ENCODE results near the gene STAM.

Gene STAM

DNA sequence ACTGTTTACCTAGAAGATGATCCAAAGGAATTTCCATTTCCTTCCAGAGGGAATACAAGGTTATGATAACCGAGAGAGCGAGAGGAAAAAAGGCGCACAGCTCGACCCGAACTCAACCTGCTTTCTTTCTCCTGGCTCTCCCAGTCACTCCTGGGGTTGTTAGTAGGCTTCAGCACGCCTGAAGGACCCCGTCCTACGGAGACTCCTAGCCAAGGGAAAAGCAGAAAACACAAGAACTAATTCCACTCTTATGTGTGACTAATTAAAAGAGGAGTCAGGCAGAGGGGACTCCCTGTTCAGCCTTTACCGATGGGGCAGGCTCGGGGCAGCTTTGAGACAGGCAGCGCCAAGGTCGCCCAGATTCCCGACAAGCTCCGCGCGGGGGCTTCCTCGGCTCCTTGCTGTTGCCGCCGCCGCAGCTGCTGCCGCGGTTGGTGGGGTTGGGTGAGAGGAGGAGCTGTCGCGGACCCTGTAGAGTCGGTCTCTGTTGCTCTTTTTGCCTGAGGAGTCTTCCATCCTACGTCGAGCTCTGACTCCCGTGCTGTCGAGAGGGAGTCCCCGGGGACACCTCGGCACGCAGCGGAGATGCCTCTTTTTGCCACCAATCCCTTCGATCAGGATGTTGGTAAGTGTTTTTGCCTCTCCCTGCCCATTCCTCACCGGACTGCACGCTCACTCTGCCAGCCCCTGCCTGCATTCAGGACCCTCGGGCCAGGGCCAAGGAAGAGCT lies at the start of gene STAM:
STAM (plus strand) TSS at position 397 of the 730 bp plus-strand sequence; CDS start at position 586, 189 bp downstream.
- Mint-ChIP-seq H3K4me1 (ENCODE audit: low read depth) (peaks cover 38% of the 10 kb centered on the region), H3K36me3 (ENCODE audit: low read depth) (peaks cover 34% of the 10 kb centered on the region), H3K9me3 (no peaks in the 10 kb centered on the region), H3K27me3 (ENCODE audit: low read depth) (no peaks in the 10 kb centered on the region), H3K27ac (peak within 1 kb of the TSS; percentile 100), H3K4me3 (peak within 1 kb of the TSS; percentile 95)
- DNase-seq (ENCODE audit: low spot score): peak; percentile 89

DNA sequence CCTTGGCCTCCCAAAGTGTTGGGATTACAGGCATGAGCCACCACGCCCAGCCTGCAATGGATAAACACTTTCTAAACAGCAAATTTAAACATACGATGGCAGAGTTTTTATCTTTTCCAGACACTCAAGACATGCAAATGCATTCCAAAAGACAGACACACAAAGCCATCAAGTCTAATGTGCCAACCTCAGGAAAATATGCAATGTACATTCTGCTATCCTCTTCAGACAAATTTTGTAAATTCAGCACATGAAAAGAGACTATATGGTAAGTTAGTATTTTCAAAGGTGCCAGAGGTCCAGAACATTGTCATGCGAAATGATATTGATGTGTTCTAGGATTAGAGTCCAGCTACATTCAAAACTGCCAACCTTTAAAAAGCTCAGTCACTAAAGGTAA lies 46.6 kb upstream of the STAM start:
- Mint-ChIP-seq H3K27ac (no peak overlapping the region), H3K36me3 (ENCODE audit: low read depth) (no peaks in the 10 kb centered on the region), H3K27me3 (ENCODE audit: low read depth) (peaks cover 3% of the 10 kb centered on the region), H3K9me3 (no peaks in the 10 kb centered on the region), H3K4me3 (no peak overlapping the region), H3K4me1 (ENCODE audit: low read depth) (no peaks in the 10 kb centered on the region)
- no peak for DNase-seq (ENCODE audit: low spot score)

- no peaks in the 10 kb centered on the region for H3K36me3 Mint-ChIP-seq (ENCODE audit: low read depth)
- H3K9me3 Mint-ChIP-seq: no peaks in the 10 kb centered on the region
- H3K27me3 Mint-ChIP-seq (ENCODE audit: low read depth): peaks cover 3% of the 10 kb centered on the region
- no peak overlapping the region for H3K27ac Mint-ChIP-seq
- DNase-seq (ENCODE audit: low spot score): no peak
- H3K4me3 Mint-ChIP-seq: no peak overlapping the region
- H3K4me1 Mint-ChIP-seq (ENCODE audit: low read depth): no peaks in the 10 kb centered on the region
Observed at GRCh38 chr10:17599089-17599488, 44.9 kb upstream of the STAM start.

DNA sequence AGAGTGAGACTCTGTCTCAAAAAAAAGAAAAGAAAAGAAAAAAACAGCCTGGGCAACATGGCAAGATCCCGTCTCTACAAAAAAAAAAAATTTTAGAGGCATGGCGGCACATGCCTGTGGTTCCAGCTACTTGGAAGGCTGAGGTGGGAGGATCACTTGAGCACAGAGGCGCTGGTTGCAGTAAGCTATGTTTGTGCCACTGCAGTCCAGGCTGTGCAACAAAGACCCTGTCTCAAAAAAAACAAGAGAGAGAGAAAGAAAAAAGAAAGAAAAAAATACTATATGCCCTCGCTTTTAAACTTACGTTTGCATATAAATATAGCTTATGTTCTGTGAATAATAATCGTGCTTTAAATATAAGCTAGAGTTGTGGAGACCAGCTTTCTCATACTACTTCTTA lies 38.0 kb upstream of the STAM start:
- DNase-seq (ENCODE audit: low spot score): no peak
- Mint-ChIP-seq H3K27me3 (ENCODE audit: low read depth) (no peaks in the 10 kb centered on the region), H3K4me1 (ENCODE audit: low read depth) (peaks cover 2% of the 10 kb centered on the region), H3K4me3 (no peak overlapping the region), H3K27ac (no peak overlapping the region), H3K36me3 (ENCODE audit: low read depth) (no peaks in the 10 kb centered on the region), H3K9me3 (no peaks in the 10 kb centered on the region)

DNA sequence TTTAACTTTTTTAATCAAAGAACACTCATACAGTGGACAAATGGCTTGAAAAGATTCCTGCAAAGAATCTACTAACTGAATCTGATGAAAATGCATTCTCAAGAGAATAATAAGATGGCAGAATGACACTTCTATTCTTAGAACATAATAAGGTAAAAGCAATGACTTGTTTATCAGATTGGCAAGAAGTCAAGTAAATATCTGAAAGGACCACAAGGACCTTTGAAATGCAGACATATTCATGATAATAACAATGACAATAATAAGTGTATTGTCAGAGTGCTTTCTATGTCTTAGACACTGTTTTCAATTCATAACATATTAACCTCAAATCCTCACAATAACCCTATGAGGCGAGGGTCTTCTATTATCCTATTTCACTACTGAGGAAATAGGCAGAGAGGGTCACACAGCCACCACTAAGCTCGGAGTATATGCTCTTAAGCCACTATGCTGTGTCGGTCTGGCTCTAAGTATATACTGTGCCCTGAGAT lies 37.4 kb upstream of the STAM start:
- H3K9me3 Mint-ChIP-seq: no peaks in the 10 kb centered on the region
- H3K27ac Mint-ChIP-seq: no peak overlapping the region
- H3K36me3 Mint-ChIP-seq (ENCODE audit: low read depth): no peaks in the 10 kb centered on the region
- H3K4me3 Mint-ChIP-seq: no peak overlapping the region
- DNase-seq (ENCODE audit: low spot score): no peak
- peaks cover 2% of the 10 kb centered on the region for H3K4me1 Mint-ChIP-seq (ENCODE audit: low read depth)
- no peaks in the 10 kb centered on the region for H3K27me3 Mint-ChIP-seq (ENCODE audit: low read depth)

DNA sequence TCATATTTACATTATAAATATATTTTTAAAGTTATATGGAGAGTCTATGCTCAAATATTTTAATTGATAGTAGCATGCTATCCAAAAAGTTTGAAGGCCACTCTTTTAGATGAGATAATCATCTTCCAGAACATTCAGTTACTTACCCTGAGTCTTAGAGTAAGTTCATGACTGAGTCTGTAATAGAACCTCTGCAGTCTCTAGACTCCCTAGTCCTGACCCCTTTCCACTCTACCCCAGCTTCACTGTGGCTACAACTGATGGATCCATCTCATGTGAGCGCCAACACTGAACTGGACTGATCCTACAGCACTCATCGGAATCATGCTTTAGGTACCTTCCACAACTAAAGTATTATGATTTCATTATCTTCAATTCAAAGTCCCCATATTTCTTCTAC lies 36.9 kb upstream of the STAM start:
- Mint-ChIP-seq H3K4me3 (no peak overlapping the region), H3K9me3 (no peaks in the 10 kb centered on the region), H3K36me3 (ENCODE audit: low read depth) (no peaks in the 10 kb centered on the region), H3K27me3 (ENCODE audit: low read depth) (no peaks in the 10 kb centered on the region), H3K4me1 (ENCODE audit: low read depth) (peaks cover 2% of the 10 kb centered on the region), H3K27ac (no peak overlapping the region)
- DNase-seq (ENCODE audit: low spot score): no peak

DNA sequence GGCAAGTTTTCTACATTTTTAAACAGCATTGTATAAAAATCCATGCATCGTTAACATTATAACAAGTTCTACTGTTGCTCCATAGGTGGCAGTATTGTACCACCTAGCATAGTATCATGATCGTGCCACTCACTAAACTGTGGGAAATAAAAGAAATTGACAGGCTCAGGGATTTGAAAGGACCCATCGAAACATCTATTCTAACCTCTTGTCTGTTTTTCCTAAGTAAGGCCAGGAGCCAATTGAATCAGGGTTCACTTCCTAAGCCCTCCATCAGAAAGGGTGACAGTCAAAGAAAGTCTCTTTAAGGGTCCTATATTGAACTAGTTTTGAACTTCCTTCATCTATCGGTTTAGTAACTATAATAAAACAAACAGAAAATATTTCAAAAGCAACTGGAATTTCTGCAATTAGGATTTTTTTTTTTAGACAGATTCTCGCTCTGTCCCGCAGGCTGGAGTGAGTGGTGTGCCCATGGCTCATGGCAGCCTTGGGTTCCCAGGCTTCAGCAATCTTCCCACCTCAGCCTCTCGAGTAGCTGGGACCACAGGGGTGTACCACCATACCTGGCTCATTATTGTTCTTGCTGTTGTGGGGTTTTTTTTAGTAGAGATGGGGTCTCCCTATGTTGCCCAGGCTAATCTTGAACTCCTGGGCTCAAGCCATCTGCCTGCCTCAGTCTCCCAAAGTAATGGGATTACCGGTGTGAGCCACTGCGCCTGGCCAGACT lies 36.2 kb upstream of the STAM start:
- Mint-ChIP-seq H3K9me3 (no peaks in the 10 kb centered on the region), H3K27ac (no peak overlapping the region), H3K36me3 (ENCODE audit: low read depth) (no peaks in the 10 kb centered on the region), H3K27me3 (ENCODE audit: low read depth) (no peaks in the 10 kb centered on the region), H3K4me3 (no peak overlapping the region), H3K4me1 (ENCODE audit: low read depth) (peaks cover 2% of the 10 kb centered on the region)
- DNase-seq (ENCODE audit: low spot score): no peak

GRCh38 chr10:17609523-17610079 lies 34.4 kb upstream of the STAM start:
- no peaks in the 10 kb centered on the region for H3K36me3 Mint-ChIP-seq (ENCODE audit: low read depth)
- H3K9me3 Mint-ChIP-seq: no peaks in the 10 kb centered on the region
- no peak overlapping the region for H3K27ac Mint-ChIP-seq
- H3K4me3 Mint-ChIP-seq: no peak overlapping the region
- H3K4me1 Mint-ChIP-seq (ENCODE audit: low read depth): peaks cover 2% of the 10 kb centered on the region
- DNase-seq (ENCODE audit: low spot score): no peak
- H3K27me3 Mint-ChIP-seq (ENCODE audit: low read depth): no peaks in the 10 kb centered on the region

- DNase-seq (ENCODE audit: low spot score): peak; percentile 28
- no peaks in the 10 kb centered on the region for H3K9me3 Mint-ChIP-seq
- peaks cover 21% of the 10 kb centered on the region for H3K27me3 Mint-ChIP-seq (ENCODE audit: low read depth)
- H3K27ac Mint-ChIP-seq: no peak overlapping the region
- H3K4me3 Mint-ChIP-seq: peak overlapping the region; percentile 57
- peaks cover 4% of the 10 kb centered on the region for H3K4me1 Mint-ChIP-seq (ENCODE audit: low read depth)
- no peaks in the 10 kb centered on the region for H3K36me3 Mint-ChIP-seq (ENCODE audit: low read depth)
Observed at GRCh38 chr10:17616403-17617030, 27.4 kb upstream of the STAM start.

GRCh38 chr10:17617031-17617911 lies 26.7 kb upstream of the STAM start, which contains the start of gene HACD1:
TSS of gene HACD1 (minus strand) at chr10:17617374. CDS start at chr10:17617339, 35 bp downstream.
- Mint-ChIP-seq H3K36me3 (ENCODE audit: low read depth) (no peaks in the 10 kb centered on the region), H3K4me3 (peak within 1 kb of the TSS; percentile 83), H3K4me1 (ENCODE audit: low read depth) (peaks cover 4% of the 10 kb centered on the region), H3K27me3 (ENCODE audit: low read depth) (peaks cover 24% of the 10 kb centered on the region), H3K9me3 (no peaks in the 10 kb centered on the region), H3K27ac (no peak within 1 kb of the TSS)
- peak; percentile 63 for DNase-seq (ENCODE audit: low spot score)

- Mint-ChIP-seq H3K4me3 (no peak overlapping the region), H3K4me1 (ENCODE audit: low read depth) (peaks cover 4% of the 10 kb centered on the region), H3K27ac (no peak overlapping the region), H3K9me3 (no peaks in the 10 kb centered on the region), H3K36me3 (ENCODE audit: low read depth) (no peaks in the 10 kb centered on the region), H3K27me3 (ENCODE audit: low read depth) (peaks cover 40% of the 10 kb centered on the region)
- no peak for DNase-seq (ENCODE audit: low spot score)
Observed at GRCh38 chr10:17622061-17622460, 21.9 kb upstream of the STAM start.

- no peak for DNase-seq (ENCODE audit: low spot score)
- peaks cover 23% of the 10 kb centered on the region for H3K27me3 Mint-ChIP-seq (ENCODE audit: low read depth)
- H3K4me1 Mint-ChIP-seq (ENCODE audit: low read depth): no peaks in the 10 kb centered on the region
- no peak overlapping the region for H3K4me3 Mint-ChIP-seq
- no peaks in the 10 kb centered on the region for H3K36me3 Mint-ChIP-seq (ENCODE audit: low read depth)
- H3K9me3 Mint-ChIP-seq: no peaks in the 10 kb centered on the region
- H3K27ac Mint-ChIP-seq: no peak overlapping the region
Observed at GRCh38 chr10:17624996-17625395, 19.0 kb upstream of the STAM start.

DNA sequence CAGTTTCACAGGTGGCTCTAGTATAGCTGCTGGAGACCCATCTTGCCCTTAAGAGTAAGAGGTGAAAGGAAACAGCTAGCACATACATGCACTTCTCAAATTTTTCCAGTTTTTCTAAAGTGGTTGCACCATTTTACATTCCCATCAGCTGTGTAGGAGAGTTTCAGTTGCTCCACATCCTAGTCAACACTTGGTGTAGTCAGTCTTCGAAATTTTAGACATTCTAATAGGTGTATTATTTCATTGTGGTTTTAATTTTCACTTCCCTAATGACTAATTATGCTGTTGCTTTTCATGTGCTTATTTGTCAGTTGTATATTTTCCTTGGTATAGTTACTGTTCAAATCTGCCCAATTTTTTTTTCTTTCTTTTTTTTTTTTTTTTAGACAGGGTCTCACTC lies 17.3 kb upstream of the STAM start:
- Mint-ChIP-seq H3K27ac (no peak overlapping the region), H3K4me3 (no peak overlapping the region), H3K36me3 (ENCODE audit: low read depth) (no peaks in the 10 kb centered on the region), H3K4me1 (ENCODE audit: low read depth) (no peaks in the 10 kb centered on the region), H3K9me3 (no peaks in the 10 kb centered on the region), H3K27me3 (ENCODE audit: low read depth) (peaks cover 18% of the 10 kb centered on the region)
- no peak for DNase-seq (ENCODE audit: low spot score)
